GM19240 (cell line): ENCODE measurements around the gene RAB7A.
"Not testable (repeated sequence)": the region's sequence is repeated elsewhere in the genome, so short reads cannot be mapped to it uniquely, and the experiment has no call there.

Experiments used
- DNase-seq: peaks from one replicate; pipeline ENCODE4 v3.0.0; 2011; ENCODE audit warnings: low spot score; ENCODE audit not compliant: insufficient read length

Gene RAB7A

GRCh38 chr3:128710816-128711433, 15.1 kb upstream of the RAB7A start:
- no peak for DNase-seq

- DNase-seq, result no peak
Measured at GRCh38 chr3:128712848-128713247, 13.1 kb upstream of the RAB7A start.

- DNase-seq, result no peak
Measured at GRCh38 chr3:128714887-128715491, 11.0 kb upstream of the RAB7A start.

- not testable (repeated sequence) for DNase-seq
Measured at GRCh38 chr3:128718892-128719291, 7.1 kb upstream of the RAB7A start.

GRCh38 chr3:128720891-128721290, 5.1 kb upstream of the RAB7A start:
- no peak for DNase-seq

- no peak for DNase-seq
Measured at GRCh38 chr3:128723477-128723876, 2.5 kb upstream of the RAB7A start.

GRCh38 chr3:128725547-128726022, 398 bp upstream of the RAB7A start:
- DNase-seq, result no peak

GRCh38 chr3:128727059-128727458, 1.1 kb downstream of the RAB7A start:
- no peak for DNase-seq

GRCh38 chr3:128727485-128727884, 1.5 kb downstream of the RAB7A start:
- no peak for DNase-seq

GRCh38 chr3:128727996-128728395, 2.0 kb downstream of the RAB7A start:
- no peak for DNase-seq

- DNase-seq, result not testable (repeated sequence)
Measured at GRCh38 chr3:128728521-128728920, 2.5 kb downstream of the RAB7A start.

GRCh38 chr3:128730471-128730870, 4.5 kb downstream of the RAB7A start:
- no peak for DNase-seq

- DNase-seq, result no peak
Measured at GRCh38 chr3:128734523-128735189, 8.7 kb downstream of the RAB7A start.

- DNase-seq, result no peak
Measured at GRCh38 chr3:128735287-128735686, 9.3 kb downstream of the RAB7A start.

GRCh38 chr3:128735884-128736283, 9.9 kb downstream of the RAB7A start:
- DNase-seq, result no peak

GRCh38 chr3:128736601-128737000, 10.6 kb downstream of the RAB7A start:
- no peak for DNase-seq

GRCh38 chr3:128740621-128741020, 14.6 kb downstream of the RAB7A start:
- DNase-seq, result no peak

GRCh38 chr3:128742821-128743594, 17.0 kb downstream of the RAB7A start:
- no peak for DNase-seq

GRCh38 chr3:128745742-128746141, 19.8 kb downstream of the RAB7A start:
- no peak for DNase-seq

- DNase-seq, result no peak
Measured at GRCh38 chr3:128746881-128747280, 20.9 kb downstream of the RAB7A start.

GRCh38 chr3:128748557-128748956, 22.6 kb downstream of the RAB7A start:
- no peak for DNase-seq

- DNase-seq, result no peak
Measured at GRCh38 chr3:128749035-128749434, 23.1 kb downstream of the RAB7A start.
